Neural progenitor cell (in vitro differentiated cells): ENCODE data around the gene PRKCH. TPM values are rescaled to one million over a fixed set of nuclear protein-coding genes. Genes with fewer than 3 reads are reported as not detected.

Source experiments
- DNase-seq: peaks from one replicate; pipeline ENCODE4 v3.0.0-alpha.2; 2016; ENCODE audit warnings: low spot score
- H2AFZ ChIP-seq: fragments of 200-600 bp; sonication (generic); replicated peaks from 2 replicates; pipeline ENCODE4 v1.6.1; 2016; ENCODE audit warnings: antibody characterized with exemption
- H3F3A ChIP-seq: fragments of 200-600 bp; sonication (generic); 2 replicates; pipeline ENCODE4 v1.6.1; 2016; ENCODE audit warnings: antibody characterized with exemption, low read depth
- H3K27ac ChIP-seq: fragments of 200-600 bp; sonication (generic); 2 replicates; pipeline ENCODE4 v1.5.1; 2016; ENCODE audit warnings: mild to moderate bottlenecking
- H3K27me3 ChIP-seq: fragments of 200-600 bp; sonication (generic); 2 replicates; pipeline ENCODE4 v1.6.1; 2016; ENCODE audit warnings: mild to moderate bottlenecking, moderate library complexity
- H3K36me3 ChIP-seq: fragments of 200-600 bp; sonication (generic); 2 replicates; pipeline ENCODE4 v1.5.1; 2016
- H3K4me1 ChIP-seq: fragments of 200-600 bp; sonication (generic); 2 replicates; pipeline ENCODE4 v1.6.1; 2016; ENCODE audit warnings: mixed run types
- H3K4me2 ChIP-seq: fragments of 200-600 bp; sonication (generic); 2 replicates; pipeline ENCODE4 v1.6.1; 2016
- H3K4me3 ChIP-seq: fragments of 200-600 bp; sonication (generic); 2 replicates; pipeline ENCODE4 v1.5.1; 2016
- H3K79me2 ChIP-seq: fragments of 200-600 bp; sonication (generic); 2 replicates; pipeline ENCODE4 v1.6.1; 2016; ENCODE audit warnings: low read depth
- H3K9ac ChIP-seq: fragments of 200-600 bp; sonication (generic); 2 replicates; pipeline ENCODE4 v1.6.1; 2016
- H3K9me3 ChIP-seq: fragments of 200-600 bp; sonication (generic); 2 replicates; pipeline ENCODE4 v1.5.1; 2016; ENCODE audit warnings: low read depth
- H4K20me1 ChIP-seq: fragments of 200-600 bp; sonication (generic); 2 replicates; pipeline ENCODE4 v1.6.1; 2016; ENCODE audit warnings: low read depth
- H3K27ac Mint-ChIP-seq: 3 replicates; pipeline ENCODE4 v1.8.0; 2021; ENCODE audit warnings: mixed read lengths
- H3K27me3 Mint-ChIP-seq: 2 replicates; pipeline ENCODE4 v1.8.0; 2022; ENCODE audit warnings: low read depth, mild to moderate bottlenecking, inconsistent platforms, moderate library complexity, mixed read lengths; ENCODE audit not compliant: insufficient read depth
- H3K36me3 Mint-ChIP-seq: 3 replicates; pipeline ENCODE4 v1.8.0; 2021; ENCODE audit warnings: mixed read lengths
- H3K4me1 Mint-ChIP-seq: 3 replicates; pipeline ENCODE4 v1.8.0; 2021; ENCODE audit warnings: mixed read lengths
- H3K4me3 Mint-ChIP-seq: 3 replicates; pipeline ENCODE4 v1.8.0; 2021; ENCODE audit warnings: mild to moderate bottlenecking, moderate library complexity, mixed read lengths
- H3K9me3 Mint-ChIP-seq: 3 replicates; pipeline ENCODE4 v1.8.0; 2020; ENCODE audit warnings: mixed read lengths
- CTCF ChIP-seq: fragments of 200-600 bp; sonication (generic); IDR thresholded peaks from 2 replicates; pipeline ENCODE4 v1.5.1; 2017; ENCODE audit warnings: antibody characterized with exemption, mild to moderate bottlenecking
- EZH2 ChIP-seq: fragments of 200-600 bp; sonication (generic); IDR thresholded peaks from 2 replicates; pipeline ENCODE4 v1.6.1; 2017; ENCODE audit warnings: antibody characterized with exemption, mild to moderate bottlenecking, moderate library complexity
- EZH2phosphoT487 ChIP-seq: fragments of 200-600 bp; sonication (generic); IDR thresholded peaks from 2 replicates; pipeline ENCODE4 v1.6.1; 2017; ENCODE audit warnings: antibody characterized with exemption
- total RNA-seq: library from RNA; depleted of rRNA; stranded (reverse); fragments of >200 nt; gene quantifications from 2 replicates; pipeline ENCODE4 v1.2.3, GENCODE V29; 2015; ENCODE audit warnings: low replicate concordance

The PRKCH gene
- total RNA-seq, 1 donor from 2014 or later = 1.3 TPM

GRCh38 chr14:61480704-61481285 lies 159.4 kb downstream of the PRKCH start:
- H3K27ac Mint-ChIP-seq = peak overlapping the region; percentile 57
- peak overlapping the region; percentile 48 for H3K4me3 Mint-ChIP-seq

GRCh38 chr14:61481701-61482100 lies 160.3 kb downstream of the PRKCH start:
- no peaks in the 10 kb centered on the region for H3K79me2 ChIP-seq
- Mint-ChIP-seq H3K27me3 (peaks cover 2% of the 10 kb centered on the region), H3K4me3 (no peak overlapping the region), H3K27ac (no peak overlapping the region), H3K4me1 (peaks cover 16% of the 10 kb centered on the region), H3K9me3 (no peaks in the 10 kb centered on the region), H3K36me3 (no peaks in the 10 kb centered on the region)
- H3K9me3 ChIP-seq = no peaks in the 10 kb centered on the region
- no peak overlapping the region for H2AFZ ChIP-seq
- H3K4me1 ChIP-seq = no peaks in the 10 kb centered on the region
- no peaks in the 10 kb centered on the region for H3F3A ChIP-seq
- no peak overlapping the region for H3K27ac ChIP-seq
- no peak for TF ChIP-seq EZH2phosphoT487
- TF ChIP-seq CTCF = no peak
- TF ChIP-seq EZH2 = no peak
- no peak overlapping the region for H3K9ac ChIP-seq
- H3K36me3 ChIP-seq = no peaks in the 10 kb centered on the region
- H3K4me2 ChIP-seq = no peak overlapping the region
- no peak overlapping the region for H3K4me3 ChIP-seq
- no peaks in the 10 kb centered on the region for H4K20me1 ChIP-seq
- no peak for DNase-seq
- no peaks in the 10 kb centered on the region for H3K27me3 ChIP-seq

More at GRCh38 chr14:61480704-61481285, 159.4 kb downstream of the PRKCH start:
- no peaks in the 10 kb centered on the region for H3F3A ChIP-seq
- no peaks in the 10 kb centered on the region for H3K9me3 ChIP-seq
- no peaks in the 10 kb centered on the region for H3K79me2 ChIP-seq
- no peak overlapping the region for H2AFZ ChIP-seq
- no peak overlapping the region for H3K4me2 ChIP-seq
- TF ChIP-seq EZH2phosphoT487 = no peak
- TF ChIP-seq CTCF = no peak
- TF ChIP-seq EZH2 = no peak
- H3K27me3 Mint-ChIP-seq = peaks cover 2% of the 10 kb centered on the region
- H3K36me3 Mint-ChIP-seq = no peaks in the 10 kb centered on the region
- H3K9ac ChIP-seq = no peak overlapping the region
- H3K4me1 ChIP-seq = no peaks in the 10 kb centered on the region
- H4K20me1 ChIP-seq = no peaks in the 10 kb centered on the region
- H3K27me3 ChIP-seq = no peaks in the 10 kb centered on the region
- DNase-seq = no peak
- no peak overlapping the region for H3K4me3 ChIP-seq
- H3K36me3 ChIP-seq = no peaks in the 10 kb centered on the region
- no peak overlapping the region for H3K27ac ChIP-seq
- peaks cover 20% of the 10 kb centered on the region for H3K4me1 Mint-ChIP-seq
- no peaks in the 10 kb centered on the region for H3K9me3 Mint-ChIP-seq

GRCh38 chr14:61482348-61483206 lies 161.2 kb downstream of the PRKCH start:
- no peak overlapping the region for H3K27ac ChIP-seq
- no peak overlapping the region for H2AFZ ChIP-seq
- H3K9me3 ChIP-seq = no peaks in the 10 kb centered on the region
- no peaks in the 10 kb centered on the region for H4K20me1 ChIP-seq
- TF ChIP-seq CTCF = no peak
- no peak for TF ChIP-seq EZH2
- no peak for TF ChIP-seq EZH2phosphoT487
- H3K4me2 ChIP-seq = no peak overlapping the region
- Mint-ChIP-seq H3K4me1 (peaks cover 19% of the 10 kb centered on the region), H3K36me3 (no peaks in the 10 kb centered on the region), H3K27me3 (no peaks in the 10 kb centered on the region), H3K9me3 (no peaks in the 10 kb centered on the region), H3K4me3 (no peak overlapping the region), H3K27ac (no peak overlapping the region)
- no peaks in the 10 kb centered on the region for H3K27me3 ChIP-seq
- no peak overlapping the region for H3K4me3 ChIP-seq
- H3K79me2 ChIP-seq = no peaks in the 10 kb centered on the region
- no peak for DNase-seq
- no peaks in the 10 kb centered on the region for H3K36me3 ChIP-seq
- no peaks in the 10 kb centered on the region for H3F3A ChIP-seq
- H3K9ac ChIP-seq = no peak overlapping the region
- H3K4me1 ChIP-seq = no peaks in the 10 kb centered on the region
